ENCODE data around the gene GDF11.
"Not testable (repeated sequence)": the region's sequence is repeated elsewhere in the genome, so short reads cannot be mapped to it uniquely, and the experiment has no call there.

The GDF11 gene

GRCh38 chr12:55748230-55748993, 5.5 kb downstream of the GDF11 start:
- Histone ChIP-seq H3K4me1 (ENCODE audit: control insufficient read depth in 5 of 5, insufficient read depth in 5 of 5, low read length in 5 of 5) (peaks cover 0 to 21% (median 14%) of the 10 kb centered on the region in 5 donors), H3K36me3 (ENCODE audit: control insufficient read depth in 5 of 5, insufficient read depth in 5 of 5, low read length in 5 of 5) (peaks cover 9 to 30% (median 24%) of the 10 kb centered on the region in 5 donors), H3K27ac (ENCODE audit: low read depth, low read length) (no peak overlapping the region), H3K9me3 (ENCODE audit: control insufficient read depth in 5 of 5, low read length in 5 of 5) (no peaks in the 10 kb centered on the region), H3K27me3 (ENCODE audit: control insufficient read depth in 5 of 5, insufficient read depth in 4 of 5, low read length in 5 of 5) (peaks cover 4 to 14% (median 9%) of the 10 kb centered on the region in 5 donors), H3K9ac (ENCODE audit: low read length in 5 of 5) (no peak overlapping the region), H3K4me3 (ENCODE audit: low read depth in 1 of 5, low read length in 5 of 5) (no peak overlapping the region)

GRCh38 chr12:55755246-55755645, 12.3 kb downstream of the GDF11 start:
- H3K4me1 ChIP-seq (ENCODE audit: control insufficient read depth in 5 of 5, insufficient read depth in 5 of 5, low read length in 5 of 5) = peaks cover 0 to 4% (median 0%) of the 10 kb centered on the region in 5 donors
- no peak overlapping the region for H3K27ac ChIP-seq (ENCODE audit: low read depth, low read length)
- no peak overlapping the region for H3K4me3 ChIP-seq (ENCODE audit: low read depth in 1 of 5, low read length in 5 of 5)
- no peaks in the 10 kb centered on the region for H3K9me3 ChIP-seq (ENCODE audit: control insufficient read depth in 5 of 5, low read length in 5 of 5)
- peaks cover 42 to 97% (median 77%) of the 10 kb centered on the region in 5 donors for H3K36me3 ChIP-seq (ENCODE audit: control insufficient read depth in 5 of 5, insufficient read depth in 5 of 5, low read length in 5 of 5)
- H3K27me3 ChIP-seq (ENCODE audit: control insufficient read depth in 5 of 5, insufficient read depth in 4 of 5, low read length in 5 of 5) = no peaks in the 10 kb centered on the region
- no peak overlapping the region for H3K9ac ChIP-seq (ENCODE audit: low read length in 5 of 5)

- H3K36me3 ChIP-seq (ENCODE audit: control insufficient read depth in 5 of 5, insufficient read depth in 5 of 5, low read length in 5 of 5) = peaks cover 41 to 82% (median 64%) of the 10 kb centered on the region in 5 donors
- H3K27ac ChIP-seq (ENCODE audit: low read depth, low read length) = no peak overlapping the region
- no peaks in the 10 kb centered on the region for H3K27me3 ChIP-seq (ENCODE audit: control insufficient read depth in 5 of 5, insufficient read depth in 4 of 5, low read length in 5 of 5)
- no peaks in the 10 kb centered on the region for H3K4me1 ChIP-seq (ENCODE audit: control insufficient read depth in 5 of 5, insufficient read depth in 5 of 5, low read length in 5 of 5)
- H3K9me3 ChIP-seq (ENCODE audit: control insufficient read depth in 5 of 5, low read length in 5 of 5) = no peaks in the 10 kb centered on the region
- H3K4me3 ChIP-seq (ENCODE audit: low read depth in 1 of 5, low read length in 5 of 5) = no peak overlapping the region
- peak overlapping the region in 1 of 5 donors; percentile 9 for H3K9ac ChIP-seq (ENCODE audit: low read length in 5 of 5)
Observed at GRCh38 chr12:55757701-55758100, 14.8 kb downstream of the GDF11 start.

GRCh38 chr12:55758575-55758974, 15.7 kb downstream of the GDF11 start:
- not testable (repeated sequence) for H3K4me3 ChIP-seq (ENCODE audit: low read depth in 1 of 5, low read length in 5 of 5); H3K4me1 ChIP-seq (ENCODE audit: control insufficient read depth in 5 of 5, insufficient read depth in 5 of 5, low read length in 5 of 5); H3K9ac ChIP-seq (ENCODE audit: low read length in 5 of 5); H3K9me3 ChIP-seq (ENCODE audit: control insufficient read depth in 5 of 5, low read length in 5 of 5); H3K27me3 ChIP-seq (ENCODE audit: control insufficient read depth in 5 of 5, insufficient read depth in 4 of 5, low read length in 5 of 5); H3K27ac ChIP-seq (ENCODE audit: low read depth, low read length)
- peaks cover 40 to 82% (median 57%) of the 10 kb centered on the region in 5 donors for H3K36me3 ChIP-seq (ENCODE audit: control insufficient read depth in 5 of 5, insufficient read depth in 5 of 5, low read length in 5 of 5)

GRCh38 chr12:55760663-55761062, 17.7 kb downstream of the GDF11 start:
- Histone ChIP-seq H3K27me3 (ENCODE audit: control insufficient read depth in 5 of 5, insufficient read depth in 4 of 5, low read length in 5 of 5) (no peaks in the 10 kb centered on the region), H3K36me3 (ENCODE audit: control insufficient read depth in 5 of 5, insufficient read depth in 5 of 5, low read length in 5 of 5) (peaks cover 26 to 64% (median 45%) of the 10 kb centered on the region in 5 donors), H3K9me3 (ENCODE audit: control insufficient read depth in 5 of 5, low read length in 5 of 5) (no peaks in the 10 kb centered on the region), H3K27ac (ENCODE audit: low read depth, low read length) (no peak overlapping the region), H3K4me3 (ENCODE audit: low read depth in 1 of 5, low read length in 5 of 5) (no peak overlapping the region), H3K4me1 (ENCODE audit: control insufficient read depth in 5 of 5, insufficient read depth in 5 of 5, low read length in 5 of 5) (no peaks in the 10 kb centered on the region), H3K9ac (ENCODE audit: low read length in 5 of 5) (no peak overlapping the region)

- Histone ChIP-seq H3K9ac (ENCODE audit: low read length in 5 of 5) (no peak overlapping the region), H3K9me3 (ENCODE audit: control insufficient read depth in 5 of 5, low read length in 5 of 5) (no peaks in the 10 kb centered on the region), H3K27ac (ENCODE audit: low read depth, low read length) (no peak overlapping the region), H3K27me3 (ENCODE audit: control insufficient read depth in 5 of 5, insufficient read depth in 4 of 5, low read length in 5 of 5) (no peaks in the 10 kb centered on the region), H3K4me1 (ENCODE audit: control insufficient read depth in 5 of 5, insufficient read depth in 5 of 5, low read length in 5 of 5) (no peaks in the 10 kb centered on the region), H3K4me3 (ENCODE audit: low read depth in 1 of 5, low read length in 5 of 5) (no peak overlapping the region), H3K36me3 (ENCODE audit: control insufficient read depth in 5 of 5, insufficient read depth in 5 of 5, low read length in 5 of 5) (peaks cover 10 to 58% (median 30%) of the 10 kb centered on the region in 5 donors)
Observed at GRCh38 chr12:55762646-55763045, 19.7 kb downstream of the GDF11 start.

- H3K4me3 ChIP-seq (ENCODE audit: low read depth in 1 of 5, low read length in 5 of 5) = no peak overlapping the region
- no peak overlapping the region for H3K9ac ChIP-seq (ENCODE audit: low read length in 5 of 5)
- no peak overlapping the region for H3K27ac ChIP-seq (ENCODE audit: low read depth, low read length)
- H3K4me1 ChIP-seq (ENCODE audit: control insufficient read depth in 5 of 5, insufficient read depth in 5 of 5, low read length in 5 of 5) = no peaks in the 10 kb centered on the region
- H3K9me3 ChIP-seq (ENCODE audit: control insufficient read depth in 5 of 5, low read length in 5 of 5) = no peaks in the 10 kb centered on the region
- H3K27me3 ChIP-seq (ENCODE audit: control insufficient read depth in 5 of 5, insufficient read depth in 4 of 5, low read length in 5 of 5) = no peaks in the 10 kb centered on the region
- H3K36me3 ChIP-seq (ENCODE audit: control insufficient read depth in 5 of 5, insufficient read depth in 5 of 5, low read length in 5 of 5) = peaks cover 13 to 42% (median 16%) of the 10 kb centered on the region in 5 donors
Observed at GRCh38 chr12:55765736-55766290, 22.9 kb downstream of the GDF11 start.

- no peak overlapping the region for H3K9ac ChIP-seq (ENCODE audit: low read length in 5 of 5)
- no peak overlapping the region for H3K4me3 ChIP-seq (ENCODE audit: low read depth in 1 of 5, low read length in 5 of 5)
- no peaks in the 10 kb centered on the region for H3K9me3 ChIP-seq (ENCODE audit: control insufficient read depth in 5 of 5, low read length in 5 of 5)
- H3K27ac ChIP-seq (ENCODE audit: low read depth, low read length) = no peak overlapping the region
- no peaks in the 10 kb centered on the region for H3K27me3 ChIP-seq (ENCODE audit: control insufficient read depth in 5 of 5, insufficient read depth in 4 of 5, low read length in 5 of 5)
- no peaks in the 10 kb centered on the region for H3K4me1 ChIP-seq (ENCODE audit: control insufficient read depth in 5 of 5, insufficient read depth in 5 of 5, low read length in 5 of 5)
- peaks cover 9 to 53% (median 23%) of the 10 kb centered on the region in 5 donors for H3K36me3 ChIP-seq (ENCODE audit: control insufficient read depth in 5 of 5, insufficient read depth in 5 of 5, low read length in 5 of 5)
Observed at GRCh38 chr12:55767156-55767555, 24.2 kb downstream of the GDF11 start.

- H3K27me3 ChIP-seq (ENCODE audit: control insufficient read depth in 5 of 5, insufficient read depth in 4 of 5, low read length in 5 of 5) = no peaks in the 10 kb centered on the region
- no peak overlapping the region for H3K27ac ChIP-seq (ENCODE audit: low read depth, low read length)
- H3K36me3 ChIP-seq (ENCODE audit: control insufficient read depth in 5 of 5, insufficient read depth in 5 of 5, low read length in 5 of 5) = peaks cover 17 to 46% (median 26%) of the 10 kb centered on the region in 5 donors
- no peaks in the 10 kb centered on the region for H3K4me1 ChIP-seq (ENCODE audit: control insufficient read depth in 5 of 5, insufficient read depth in 5 of 5, low read length in 5 of 5)
- H3K9me3 ChIP-seq (ENCODE audit: control insufficient read depth in 5 of 5, low read length in 5 of 5) = no peaks in the 10 kb centered on the region
- H3K4me3 ChIP-seq (ENCODE audit: low read depth in 1 of 5, low read length in 5 of 5) = no peak overlapping the region
- H3K9ac ChIP-seq (ENCODE audit: low read length in 5 of 5) = no peak overlapping the region
Observed at GRCh38 chr12:55771736-55772135, 28.8 kb downstream of the GDF11 start.

- Histone ChIP-seq H3K36me3 (ENCODE audit: control insufficient read depth in 5 of 5, insufficient read depth in 5 of 5, low read length in 5 of 5) (peaks cover 25 to 55% (median 43%) of the 10 kb centered on the region in 5 donors), H3K27ac (ENCODE audit: low read depth, low read length) (no peak overlapping the region), H3K27me3 (ENCODE audit: control insufficient read depth in 5 of 5, insufficient read depth in 4 of 5, low read length in 5 of 5) (no peaks in the 10 kb centered on the region), H3K9me3 (ENCODE audit: control insufficient read depth in 5 of 5, low read length in 5 of 5) (no peaks in the 10 kb centered on the region), H3K4me1 (ENCODE audit: control insufficient read depth in 5 of 5, insufficient read depth in 5 of 5, low read length in 5 of 5) (no peaks in the 10 kb centered on the region), H3K9ac (ENCODE audit: low read length in 5 of 5) (no peak overlapping the region), H3K4me3 (ENCODE audit: low read depth in 1 of 5, low read length in 5 of 5) (no peak overlapping the region)
Observed at GRCh38 chr12:55777856-55778255, 34.9 kb downstream of the GDF11 start.

Data from subcutaneous abdominal adipose tissue (tissue), 5 donors.